ENCODE measurements around the gene ZNF831.

DNA sequence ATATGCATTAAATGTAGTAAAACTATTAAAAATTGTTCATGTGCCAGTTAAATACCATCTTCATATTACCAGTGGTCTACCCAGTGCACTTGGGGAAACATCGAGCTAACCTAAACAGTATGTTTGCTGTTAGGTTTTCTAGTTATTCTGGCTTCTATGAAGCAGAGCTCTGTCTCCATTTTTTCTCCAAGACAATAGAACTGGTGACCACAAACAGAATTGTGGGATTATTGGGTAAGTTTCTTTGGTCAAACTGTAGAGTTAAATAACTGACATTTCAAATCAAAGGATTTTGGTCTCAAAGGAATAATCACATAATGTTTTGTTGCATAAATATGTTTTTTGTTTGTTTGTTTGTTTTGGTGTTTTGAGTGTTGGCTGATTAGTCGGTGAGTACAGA, 96.3 kb downstream of the ZNF831 start:
- TF ChIP-seq CTCF (IDR thresholded peaks at IDR 0.05) = no peak
- TF ChIP-seq POLR2A (IDR thresholded peaks at IDR 0.05) = no peak
